A673 (cell line): ENCODE measurements around the gene TMEM221. TPM values are rescaled to one million over a fixed set of nuclear protein-coding genes. Genes with fewer than 3 reads are reported as not detected.

Experiments
- BruUV-seq: library from RNA; stranded (reverse); fragments of 400-500 nt; replicated peaks from 2 replicates; lab custom pipeline; 2021; lab: Mats Ljungman, UMichigan
- CTCF ChIA-PET: fragments of 300-600 bp; sonication (Branson Sonifier 250); formaldehyde crosslinking; loops from one replicate; lab custom pipeline; 2022; ENCODE audit warnings: antibody characterized with exemption; lab: Charles Lee
- POLR2A ChIA-PET: fragments of 300-600 bp; sonication (Branson Sonifier 250); formaldehyde crosslinking; loops from one replicate; lab custom pipeline; 2022; ENCODE audit warnings: antibody characterized with exemption; ENCODE audit not compliant: low non-redundant PET; lab: Charles Lee
- DNase-seq: peaks from one replicate; pipeline ENCODE4 v3.0.0-alpha.2; 2015; ENCODE audit warnings: low spot score
- H3K27ac ChIP-seq: fragments of 200-600 bp; sonication (generic); 2 replicates; pipeline ENCODE4 v1.5.1; 2016; ENCODE audit warnings: mixed run types, low read depth, mild to moderate bottlenecking, mixed read lengths, antibody characterized with exemption, low read length; ENCODE audit not compliant: poor library complexity, severe bottlenecking
- H3K27me3 ChIP-seq: fragments of 200-600 bp; sonication (generic); replicated peaks from 2 replicates; pipeline ENCODE4 v1.6.1; 2017; ENCODE audit warnings: mixed run types, low read depth, mild to moderate bottlenecking, mixed read lengths, antibody characterized with exemption, low read length; ENCODE audit not compliant: insufficient read depth, poor library complexity
- H3K36me3 ChIP-seq: fragments of 200-600 bp; sonication (generic); 2 replicates; pipeline ENCODE4 v1.6.1; 2016; ENCODE audit warnings: mixed run types, mild to moderate bottlenecking, mixed read lengths, antibody characterized with exemption, low read length; ENCODE audit not compliant: insufficient read depth, poor library complexity, severe bottlenecking
- H3K4me1 ChIP-seq: fragments of 200-600 bp; sonication (generic); 2 replicates; pipeline ENCODE4 v1.6.1; 2017; ENCODE audit warnings: mixed run types, mild to moderate bottlenecking, mixed read lengths, antibody characterized with exemption, low read length; ENCODE audit not compliant: insufficient read depth, poor library complexity, severe bottlenecking
- H3K4me3 ChIP-seq: fragments of 200-600 bp; sonication (generic); 2 replicates; pipeline ENCODE4 v1.5.1; 2016; ENCODE audit warnings: low read depth, mixed run types, mild to moderate bottlenecking, mixed read lengths, low read length; ENCODE audit not compliant: poor library complexity, severe bottlenecking
- H3K9me3 ChIP-seq: fragments of 200-600 bp; sonication (generic); 2 replicates; pipeline ENCODE4 v1.6.1; 2016; ENCODE audit warnings: mixed run types, low read depth, mild to moderate bottlenecking, mixed read lengths, antibody characterized with exemption, low read length; ENCODE audit not compliant: poor library complexity, severe bottlenecking
- CTCF ChIP-seq: fragments of 300-800, 200-600 bp; sonication (generic); conservative IDR thresholded peaks from 2 replicates; pipeline ENCODE4 v1.5.1; 2017; ENCODE audit warnings: low read depth, mild to moderate bottlenecking, antibody characterized with exemption, low read length, moderate library complexity, mixed read lengths
- EZH2 ChIP-seq: fragments of 200-600 bp; sonication (generic); IDR thresholded peaks from 2 replicates; pipeline ENCODE4 v1.6.1; 2017; ENCODE audit warnings: borderline replicate concordance, low read depth, mild to moderate bottlenecking, mixed read lengths, antibody characterized with exemption, low read length; ENCODE audit not compliant: poor library complexity, severe bottlenecking
- intact Hi-C: fragments of 100-400 bp; cut with micrococcal nuclease; formaldehyde crosslinking; loops from one replicate; pipeline ENCODE4 v1.10.0; 2022; ENCODE audit not compliant: unreplicated experiment
- total RNA-seq: library from RNA; stranded (reverse); gene quantifications from 2 replicates; pipeline ENCODE4 v1.2.3, GENCODE V29; 2021

Gene TMEM221
- total RNA-seq, 1 experiment from 2014 or later = not detected

- H3K27ac ChIP-seq = no peak overlapping the region
- H3K4me3 ChIP-seq = no peak overlapping the region
- no peaks in the 10 kb centered on the region for H3K27me3 ChIP-seq
- no peaks in the 10 kb centered on the region for H3K36me3 ChIP-seq
- ChIA-PET CTCF (no interaction called here), POLR2A (no interaction called here)
- no peaks in the 10 kb centered on the region for H3K4me1 ChIP-seq
- intact Hi-C loops = no loop called here
- BruUV-seq = no TSS peak
- DNase-seq = no peak
- TF ChIP-seq EZH2 (no peak), CTCF (no peak)
- no peaks in the 10 kb centered on the region for H3K9me3 ChIP-seq
Measured at GRCh38 chr19:17487284-17488121, 39.0 kb upstream of the TMEM221 start.

GRCh38 chr19:17486545-17487240 is 38.2 kb upstream of the TMEM221 start:
- BruUV-seq = no TSS peak
- H3K27me3 ChIP-seq = no peaks in the 10 kb centered on the region
- no peak overlapping the region for H3K27ac ChIP-seq
- no peak overlapping the region for H3K4me3 ChIP-seq
- no peak for DNase-seq
- H3K36me3 ChIP-seq = no peaks in the 10 kb centered on the region
- TF ChIP-seq EZH2 (no peak), CTCF (no peak)
- POLR2A ChIA-PET = no interaction called here
- intact Hi-C loops = no loop called here
- H3K9me3 ChIP-seq = no peaks in the 10 kb centered on the region
- CTCF ChIA-PET = no interaction called here
- no peaks in the 10 kb centered on the region for H3K4me1 ChIP-seq

- TF ChIP-seq EZH2 = no peak
- TF ChIP-seq CTCF = no peak
- ChIA-PET CTCF (interaction anchor here (0.8 kb wide), 1 partner anchor 12 kb away, joined by 4 read pairs; no protein-coding TSS in a partner anchor), POLR2A (no interaction called here)
- no TSS peak for BruUV-seq
- intact Hi-C loops = no loop called here
- Histone ChIP-seq H3K27ac (no peak overlapping the region), H3K27me3 (no peaks in the 10 kb centered on the region), H3K4me3 (no peak overlapping the region), H3K4me1 (no peaks in the 10 kb centered on the region), H3K9me3 (no peaks in the 10 kb centered on the region), H3K36me3 (no peaks in the 10 kb centered on the region)
- DNase-seq = no peak
Measured at GRCh38 chr19:17484520-17485185, 36.2 kb upstream of the TMEM221 start.
